ENCODE results near the gene NUP210.

NUP210 gene

DNA sequence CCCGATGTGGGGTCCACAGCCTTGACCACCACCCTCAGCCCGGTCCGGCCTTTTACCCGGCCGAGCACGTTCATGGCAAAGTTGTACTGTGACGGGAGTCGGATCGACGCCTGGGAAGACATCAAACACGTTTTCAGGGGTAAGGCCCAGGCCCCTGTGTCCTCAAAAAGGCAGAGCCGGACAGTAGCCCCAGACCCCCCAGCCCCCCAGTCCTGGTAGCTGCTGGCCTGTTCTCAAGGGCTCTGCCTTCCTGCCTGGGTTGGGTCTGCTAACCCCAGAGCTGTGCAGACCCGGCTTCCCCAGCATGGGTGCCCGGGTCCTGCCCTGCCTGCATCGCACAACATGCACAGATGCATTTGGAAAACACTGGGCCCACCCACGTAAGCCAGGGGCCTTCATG, 84.6 kb downstream of the NUP210 start:
- TF ChIP-seq, protein P1, sequence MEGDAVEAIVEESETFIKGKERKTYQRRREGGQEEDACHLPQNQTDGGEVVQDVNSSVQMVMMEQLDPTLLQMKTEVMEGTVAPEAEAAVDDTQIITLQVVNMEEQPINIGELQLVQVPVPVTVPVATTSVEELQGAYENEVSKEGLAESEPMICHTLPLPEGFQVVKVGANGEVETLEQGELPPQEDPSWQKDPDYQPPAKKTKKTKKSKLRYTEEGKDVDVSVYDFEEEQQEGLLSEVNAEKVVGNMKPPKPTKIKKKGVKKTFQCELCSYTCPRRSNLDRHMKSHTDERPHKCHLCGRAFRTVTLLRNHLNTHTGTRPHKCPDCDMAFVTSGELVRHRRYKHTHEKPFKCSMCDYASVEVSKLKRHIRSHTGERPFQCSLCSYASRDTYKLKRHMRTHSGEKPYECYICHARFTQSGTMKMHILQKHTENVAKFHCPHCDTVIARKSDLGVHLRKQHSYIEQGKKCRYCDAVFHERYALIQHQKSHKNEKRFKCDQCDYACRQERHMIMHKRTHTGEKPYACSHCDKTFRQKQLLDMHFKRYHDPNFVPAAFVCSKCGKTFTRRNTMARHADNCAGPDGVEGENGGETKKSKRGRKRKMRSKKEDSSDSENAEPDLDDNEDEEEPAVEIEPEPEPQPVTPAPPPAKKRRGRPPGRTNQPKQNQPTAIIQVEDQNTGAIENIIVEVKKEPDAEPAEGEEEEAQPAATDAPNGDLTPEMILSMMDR (IDR thresholded peaks at IDR 0.05; ENCODE audit: low read depth, low read length): no peak
- no peak overlapping the region for H3K4me3 ChIP-seq (ENCODE audit: low read depth, low read length)

DNA sequence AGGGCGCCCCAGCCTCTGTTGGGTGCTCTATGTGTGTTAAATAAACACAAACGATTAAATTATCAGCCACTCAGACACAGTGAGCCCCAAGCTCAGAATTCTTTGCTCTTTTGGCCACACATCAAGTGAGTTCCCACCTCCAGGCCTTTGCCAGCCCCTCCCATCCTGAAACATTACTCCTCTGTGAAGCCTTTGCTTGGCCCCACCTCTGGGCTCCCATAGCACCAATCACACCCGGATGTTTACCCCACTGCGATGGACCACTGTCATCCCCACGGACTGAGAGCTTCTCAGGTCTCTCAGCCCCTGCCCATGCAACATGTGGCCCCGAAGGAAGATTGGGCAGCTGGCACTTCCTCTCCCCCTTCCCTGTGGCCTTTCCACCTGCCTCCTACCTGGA, 85.1 kb downstream of the NUP210 start:
- TF ChIP-seq, protein P1 (IDR thresholded peaks at IDR 0.05; ENCODE audit: low read depth, low read length): no peak
- no peak overlapping the region for H3K4me3 ChIP-seq (ENCODE audit: low read depth, low read length)

DNA sequence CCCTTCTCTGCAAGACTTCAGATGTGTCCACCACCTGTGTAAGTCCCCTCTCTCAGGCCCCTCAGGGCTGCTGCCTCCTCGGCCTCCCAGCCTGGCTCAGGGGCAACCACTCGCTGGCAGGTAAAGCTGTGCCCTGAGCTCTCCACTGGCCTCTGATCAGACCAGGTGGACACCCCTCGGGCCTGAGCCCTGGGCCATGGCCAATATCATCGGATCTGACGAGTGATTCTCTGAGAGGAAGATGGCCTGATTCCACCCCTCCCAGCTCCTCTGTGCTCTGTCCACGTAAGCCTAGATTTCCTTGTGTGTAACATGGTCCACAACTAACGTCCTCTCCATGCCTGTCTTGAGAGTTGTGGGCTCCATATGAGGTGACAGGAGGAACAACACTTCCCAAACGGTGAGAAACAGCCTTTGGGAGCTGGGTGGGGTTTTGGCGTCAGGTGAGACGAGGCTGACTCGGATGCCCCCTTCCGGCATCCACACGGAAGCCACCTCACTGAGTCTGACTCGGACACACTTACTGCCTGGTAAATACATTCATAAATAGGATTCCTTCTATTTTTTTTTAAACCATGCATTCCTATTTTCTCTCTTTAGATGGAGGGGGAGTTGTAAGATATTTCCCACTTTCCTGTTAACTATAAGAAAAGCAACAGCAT, 86.8 kb downstream of the NUP210 start:
- TF ChIP-seq, protein P1 (IDR thresholded peaks at IDR 0.05; ENCODE audit: low read depth, low read length): no peak

DNA sequence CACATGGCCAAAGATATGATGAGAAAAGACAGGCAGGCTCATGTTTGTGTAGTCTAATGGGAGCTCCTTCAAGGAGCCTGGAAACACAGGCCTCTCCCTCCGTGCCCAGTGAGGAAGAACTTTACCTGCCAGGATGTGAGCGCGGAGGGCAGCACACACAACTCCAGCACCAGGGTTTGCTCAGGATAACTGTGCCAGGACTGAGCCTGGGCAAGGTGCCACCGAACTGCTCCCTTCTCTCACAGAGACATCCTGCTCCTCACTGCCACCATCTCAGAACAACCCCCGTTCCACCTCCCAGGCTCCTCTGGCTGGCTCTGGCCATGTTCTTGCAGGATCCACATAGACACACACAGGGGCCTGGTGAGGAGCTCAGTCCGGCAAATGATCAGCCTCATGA, 87.4 kb downstream of the NUP210 start:
- H3K4me3 ChIP-seq (ENCODE audit: low read depth, low read length): no peak overlapping the region
- TF ChIP-seq, protein P1 (IDR thresholded peaks at IDR 0.05; ENCODE audit: low read depth, low read length): no peak

More for the DNA sequence above, 86.8 kb downstream of the NUP210 start:
- no peak overlapping the region for H3K4me3 ChIP-seq (ENCODE audit: low read depth, low read length)

DNA sequence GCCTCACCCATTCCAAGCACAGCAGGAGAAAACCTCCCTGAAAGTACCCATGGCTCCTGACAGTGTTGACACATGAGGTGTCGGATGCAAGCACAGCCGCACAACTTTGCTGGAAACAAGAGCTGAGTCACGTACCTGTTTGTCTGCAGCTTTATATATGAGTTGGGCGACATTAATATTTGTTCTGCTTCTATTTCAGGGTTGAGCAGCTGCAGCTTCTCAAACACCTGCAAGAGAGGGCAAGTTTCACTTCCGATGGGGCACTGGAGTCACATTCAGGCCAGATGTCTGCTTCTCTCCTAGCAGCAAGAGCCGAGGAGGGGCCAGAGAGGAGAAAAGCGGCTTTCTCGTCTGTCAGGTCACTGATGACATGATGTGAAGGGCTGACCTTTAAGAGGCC, 88.0 kb downstream of the NUP210 start:
- H3K4me3 ChIP-seq (ENCODE audit: low read depth, low read length): no peak overlapping the region

DNA sequence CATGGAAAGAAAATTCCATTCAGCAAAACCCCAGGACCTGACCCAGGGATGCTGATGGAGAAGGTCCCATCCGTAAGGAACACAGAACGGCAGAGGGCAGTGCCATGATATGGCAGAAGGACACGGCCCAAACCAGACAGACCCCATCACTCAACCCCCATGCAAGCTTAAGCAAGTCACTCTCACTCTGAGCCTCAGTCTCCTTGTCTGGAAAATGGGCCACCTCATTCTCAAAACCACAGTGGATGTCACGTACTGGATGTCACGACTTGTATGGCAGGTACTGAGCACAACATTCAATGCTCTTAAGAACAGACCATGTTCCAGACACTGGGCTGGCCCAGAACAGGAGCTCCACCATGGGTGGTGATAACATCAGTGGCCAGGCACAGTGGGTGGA, 90.4 kb downstream of the NUP210 start:
- TF ChIP-seq, protein P1 (IDR thresholded peaks at IDR 0.05; ENCODE audit: low read depth, low read length): no peak
- no peak overlapping the region for H3K4me3 ChIP-seq (ENCODE audit: low read depth, low read length)

More for the DNA sequence above, 88.0 kb downstream of the NUP210 start:
- TF ChIP-seq, protein P1 (IDR thresholded peaks at IDR 0.05; ENCODE audit: low read depth, low read length): no peak

DNA sequence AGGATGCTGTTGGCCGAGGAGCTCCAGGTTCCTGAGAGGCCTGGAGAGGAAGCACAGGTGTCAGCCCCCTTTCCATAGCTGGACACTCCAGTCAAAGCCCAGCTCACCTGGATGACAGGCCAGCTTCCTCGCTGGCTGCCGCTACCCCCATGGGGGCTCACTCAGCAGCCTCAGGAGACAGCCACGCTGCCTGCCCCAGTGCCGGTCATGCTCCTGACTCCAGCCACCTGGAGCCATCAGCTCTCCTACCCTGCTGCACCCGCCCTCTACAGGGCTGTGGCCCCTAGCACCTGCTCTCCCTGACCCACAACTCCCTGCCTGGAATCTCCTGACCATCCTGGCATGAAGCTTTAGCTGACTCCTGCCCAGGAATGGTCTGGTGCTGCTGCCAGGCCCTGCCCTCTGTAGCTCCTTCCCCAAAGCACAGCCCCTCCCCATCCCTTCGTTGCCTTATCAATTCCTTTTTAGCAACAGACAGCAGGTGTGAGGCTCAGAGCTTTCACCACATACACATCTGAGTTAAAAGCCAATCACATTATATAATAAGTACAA, 94.2 kb downstream of the NUP210 start:
- no peak overlapping the region for H3K4me3 ChIP-seq (ENCODE audit: low read depth, low read length)
- TF ChIP-seq, protein P1 (IDR thresholded peaks at IDR 0.05; ENCODE audit: low read depth, low read length): no peak

Data from WI38 (cell line).